ENCODE results near the gene BPIFA3. TPM values are rescaled to one million over a fixed set of nuclear protein-coding genes. Genes with fewer than 3 reads are reported as not detected.

The BPIFA3 gene
- total and polyA plus RNA-seq, 2 of the 13 experiments (the other 11 are each of a cell fraction or from before 2014, with no cell fraction given): not detected

GRCh38 chr20:33192912-33193501 is 24.1 kb upstream of the BPIFA3 start (continued):
- TF ChIP-seq ZNF607 (CRISPR knock-in tag; IDR thresholded peaks at IDR 0.05; ENCODE audit: borderline replicate concordance) (no peak), REST (IDR thresholded peaks at IDR 0.05; ENCODE audit: borderline replicate concordance in 1 of 2, low read depth in 1 of 2, low read length in 2 of 2) (peak; percentile 60 to 95)

GRCh38 chr20:33199026-33199425 is 18.1 kb upstream of the BPIFA3 start:
- TF ChIP-seq ZNF432 (CRISPR knock-in tag; IDR thresholded peaks at IDR 0.05; ENCODE audit: borderline replicate concordance) (no peak), ZNF572 (CRISPR knock-in tag; IDR thresholded peaks at IDR 0.05) (no peak), SRSF1 (optimal IDR thresholded peaks at IDR 0.05; ENCODE audit: low read depth, low read length) (no peak), TBX2 (CRISPR knock-in tag; IDR thresholded peaks at IDR 0.05; ENCODE audit: borderline replicate concordance) (no peak), SOX13 (IDR thresholded peaks at IDR 0.05) (no peak), SOX13 (CRISPR knock-in tag; conservative IDR thresholded peaks at IDR 0.05 in 1 of 2, IDR thresholded peaks at IDR 0.05 in 1 of 2) (no peak), JUNB (CRISPR knock-in tag; IDR thresholded peaks at IDR 0.05; ENCODE audit: borderline replicate concordance) (no peak)

More at GRCh38 chr20:33199026-33199425, 18.1 kb upstream of the BPIFA3 start:
- Histone ChIP-seq H3K4me3 (replicated peaks in 1 of 3; ENCODE audit: insufficient read depth in 1 of 3, low read depth in 2 of 3, low read length in 3 of 3) (no peak overlapping the region), H2AFZ (ENCODE audit: low read length) (no peak overlapping the region), H4K20me1 (ENCODE audit: insufficient read depth, low read length) (no peaks in the 10 kb centered on the region), H3K36me3 (replicated peaks in 1 of 2; ENCODE audit: control insufficient read depth in 1 of 2, insufficient read depth in 2 of 2, low read length in 2 of 2) (no peaks in the 10 kb centered on the region), H3K9ac (ENCODE audit: insufficient read depth, low read depth, low read length) (no peak overlapping the region), H3K4me2 (ENCODE audit: low read depth, low read length) (no peak overlapping the region), H3K4me1 (ENCODE audit: insufficient read depth, low read length) (no peaks in the 10 kb centered on the region), H3K27ac (ENCODE audit: extremely low read length, insufficient read depth, low read length) (no peak overlapping the region), H3K27me3 (ENCODE audit: control insufficient read depth in 1 of 2, insufficient read depth in 2 of 2, low read length in 2 of 2) (peaks cover 3 to 45% of the 10 kb centered on the region in 2 experiments; a peak in 3 of 5 replicates), H3K79me2 (ENCODE audit: insufficient read depth, low read length) (no peaks in the 10 kb centered on the region), H3K9me3 (ENCODE audit: low read length) (no peaks in the 10 kb centered on the region)
- no peak for ATAC-seq
- 0% methylated on average over 3 of the region's 3 CpGs for WGBS (ENCODE audit: low lambda C conversion rate)
- ChIA-PET POLR2A (no interaction called here), CTCF (ENCODE audit: low intra/inter-chr PET ratio, low total read pairs) (no interaction called here)
- no peak for DNase-seq (ENCODE audit: low spot score)
- FAIRE-seq: no peak
- in situ Hi-C loops (cut with HindIII; ENCODE audit: extremely low pct_ligation_motif_present, low pct_unique_long_range_greater_than_20kb): no loop called here
- intact Hi-C loops (cut with micrococcal nuclease; ENCODE audit: unreplicated experiment): no loop called here
- no TSS peak for BruUV-seq (replicated peaks)

Measured in HepG2 (cell line).